Natural killer cell (primary cell): Measurements from ENCODE around the gene TRMT44. TPM values are rescaled to one million over a fixed set of nuclear protein-coding genes. Genes with fewer than 3 reads are reported as not detected.

ENCODE experiments used
- ATAC-seq, 3 donors: fragments of 150-1000 bp in 2 of 3; fragments of 200-7000 bp in 1 of 3; cut with Tn5 transposase; 1 replicate in 1 of 3; 2 replicates in 2 of 3; pipeline ENCODE4 v1.10.0; 2021; ENCODE audit warnings: mild to moderate bottlenecking in 2 of 3, moderate library complexity in 2 of 3
- DNase-seq, 2 donors: peaks; one replicate each; pipeline versions ENCODE4 v3.0.0 to v3.0.0-alpha.2; 2013 to 2021; ENCODE audit warnings: mixed read lengths in 1 of 2
- H3K27ac ChIP-seq: one replicate; pipeline ENCODE4 v1.5.1; 2013; ENCODE audit warnings: mild to moderate bottlenecking, low read length
- H3K27me3 ChIP-seq: one replicate; pipeline ENCODE4 v1.6.1; 2013; ENCODE audit warnings: low read length; ENCODE audit not compliant: control insufficient read depth, insufficient read depth
- H3K36me3 ChIP-seq: one replicate; pipeline ENCODE4 v1.6.1; 2013; ENCODE audit warnings: low read length; ENCODE audit not compliant: control insufficient read depth, insufficient read depth
- H3K4me1 ChIP-seq: one replicate; pipeline ENCODE4 v1.6.1; 2013; ENCODE audit warnings: low read length; ENCODE audit not compliant: control insufficient read depth, insufficient read depth
- H3K4me3 ChIP-seq: one replicate; pipeline ENCODE4 v1.5.1; 2013; ENCODE audit warnings: low read length
- H3K9me3 ChIP-seq: one replicate; pipeline ENCODE4 v1.6.1; 2013; ENCODE audit warnings: low read length; ENCODE audit not compliant: control insufficient read depth, insufficient read depth
- H3K27ac Mint-ChIP-seq, 2 donors: one replicate each; pipeline ENCODE4 v1.8.0; 2022; ENCODE audit warnings: mild to moderate bottlenecking in 2 of 2, mixed read lengths in 2 of 2, moderate library complexity in 1 of 2
- H3K27me3 Mint-ChIP-seq, 2 donors: one replicate each; pipeline ENCODE4 v1.8.0; 2022; ENCODE audit warnings: low read depth in 2 of 2, mixed read lengths in 2 of 2
- H3K36me3 Mint-ChIP-seq: one replicate; pipeline ENCODE4 v1.8.0; 2022; ENCODE audit warnings: mixed read lengths
- H3K4me1 Mint-ChIP-seq, 2 donors: one replicate each; pipeline ENCODE4 v1.8.0; 2022; ENCODE audit warnings: mixed read lengths in 2 of 2
- H3K4me3 Mint-ChIP-seq: one replicate; pipeline ENCODE4 v1.8.0; 2022; ENCODE audit warnings: mild to moderate bottlenecking, moderate library complexity, mixed read lengths
- H3K9me3 Mint-ChIP-seq, 2 donors: one replicate each; pipeline ENCODE4 v1.8.0; 2022; ENCODE audit warnings: mixed read lengths in 2 of 2
- CTCF ChIP-seq: fragments of 200-600 bp; IDR thresholded peaks from one replicate; pipeline ENCODE4 v1.8.0; 2022; ENCODE audit warnings: antibody characterized with exemption
- WGBS: methylation state at CpG from one replicate; pipeline ENCODE4 v1.1.7; 2013; ENCODE audit warnings: missing lambda C conversion rate; ENCODE audit not compliant: insufficient coverage; 5-methylcytosine and 5-hydroxymethylcytosine counted together
- intact Hi-C: fragments of 100-400 bp; cut with micrococcal nuclease; formaldehyde crosslinking; loops from one replicate; pipeline ENCODE4 v1.14.2; 2022
- total RNA-seq, 4 donors: library from RNA; stranded (reverse); fragments of 120-200 nt in 1 of 4; gene quantifications; one replicate each; pipeline versions ENCODE4 v1.2.3 to v1.2.4, GENCODE V29; 2013 to 2022

TRMT44 gene
- total RNA-seq, 3 donors from 2014 or later (not counting 1 experiment from before 2014, with no cell fraction given): 24.4 to 37.5 (median 34.3) TPM

GRCh38 chr4:8438743-8439142, 1.8 kb upstream of the TRMT44 start:
- intact Hi-C loops: no loop called here
- no peak for TF ChIP-seq CTCF
- WGBS: 97% methylated on average over 11 of the region's 11 CpGs
- no peaks in the 10 kb centered on the region for H3K27me3 Mint-ChIP-seq
- H3K9me3 ChIP-seq: no peaks in the 10 kb centered on the region
- H3K36me3 ChIP-seq: no peaks in the 10 kb centered on the region
- H3K4me1 ChIP-seq: peaks cover 47% of the 10 kb centered on the region
- H3K27ac Mint-ChIP-seq: peak overlapping the region; percentile 99
- H3K4me3 Mint-ChIP-seq: peak overlapping the region; percentile 72
- H3K9me3 Mint-ChIP-seq: peaks cover 0 to 3% of the 10 kb centered on the region in 2 donors
- H3K4me3 ChIP-seq: no peak overlapping the region
- H3K27me3 ChIP-seq: no peaks in the 10 kb centered on the region
- no peak overlapping the region for H3K27ac ChIP-seq
- ATAC-seq: no peak
- no peaks in the 10 kb centered on the region for H3K36me3 Mint-ChIP-seq
- DNase-seq: no peak
- peaks cover 79 to 85% of the 10 kb centered on the region in 2 donors for H3K4me1 Mint-ChIP-seq

- intact Hi-C loops: no loop called here
Measured at GRCh38 chr4:8439168-8439567, 1.4 kb upstream of the TRMT44 start.

GRCh38 chr4:8439914-8440491, 574 bp upstream of the TRMT44 start:
- ATAC-seq (peak; percentile 32 to 46 (median 43)), DNase-seq (no peak)
- Mint-ChIP-seq H3K27ac (peak overlapping the region; percentile 99), H3K4me1 (peaks cover 68 to 78% of the 10 kb centered on the region in 2 donors), H3K36me3 (no peaks in the 10 kb centered on the region), H3K9me3 (peaks cover 0 to 3% of the 10 kb centered on the region in 2 donors), H3K27me3 (no peaks in the 10 kb centered on the region), H3K4me3 (peak overlapping the region; percentile 99)
- Histone ChIP-seq H3K9me3 (no peaks in the 10 kb centered on the region), H3K4me1 (peaks cover 42% of the 10 kb centered on the region), H3K27ac (peak overlapping the region; percentile 98), H3K27me3 (no peaks in the 10 kb centered on the region), H3K36me3 (no peaks in the 10 kb centered on the region), H3K4me3 (peak overlapping the region; percentile 90)
- intact Hi-C loops: loop anchor here (1.0 kb wide), 2 partner anchors 12 to 31 kb away; no protein-coding TSS in a partner anchor
- TF ChIP-seq CTCF: no peak
- WGBS: 24% methylated on average over 12 of the region's 12 CpGs

More at GRCh38 chr4:8439168-8439567, 1.4 kb upstream of the TRMT44 start:
- Histone ChIP-seq H3K9me3 (no peaks in the 10 kb centered on the region), H3K4me1 (peaks cover 47% of the 10 kb centered on the region), H3K4me3 (no peak overlapping the region), H3K27me3 (no peaks in the 10 kb centered on the region), H3K36me3 (no peaks in the 10 kb centered on the region), H3K27ac (no peak overlapping the region)
- no peak for TF ChIP-seq CTCF
- Mint-ChIP-seq H3K4me1 (peaks cover 76 to 87% of the 10 kb centered on the region in 2 donors), H3K36me3 (no peaks in the 10 kb centered on the region), H3K9me3 (peaks cover 0 to 3% of the 10 kb centered on the region in 2 donors), H3K4me3 (peak overlapping the region; percentile 72), H3K27ac (peak overlapping the region; percentile 99), H3K27me3 (no peaks in the 10 kb centered on the region)
- ATAC-seq (no peak), DNase-seq (no peak)
- WGBS: 100% methylated on average over 2 of the region's 3 CpGs
